BE2C (cell line): ENCODE data around the gene SOX4.

Experiments used
- DNase-seq: peaks from one replicate; pipeline ENCODE4 v3.0.0-alpha.2; 2020
- H3K27me3 ChIP-seq: fragments of 250-450 bp; sonication (Bioruptor Pico); 2 replicates; pipeline ENCODE4 v1.5.1; 2020; ENCODE audit warnings: mild to moderate bottlenecking
- H3K36me3 ChIP-seq: fragments of 250-450 bp; sonication (Bioruptor Pico); 2 replicates; pipeline ENCODE4 v1.5.1; 2020; ENCODE audit warnings: mild to moderate bottlenecking
- H3K4me1 ChIP-seq: fragments of 250-450 bp; sonication (Bioruptor Pico); 2 replicates; pipeline ENCODE4 v1.5.1; 2020
- H3K4me3 ChIP-seq: 2 replicates; pipeline ENCODE4 v1.5.1; 2011; ENCODE audit warnings: low read depth, low read length
- H3K9me3 ChIP-seq: fragments of 250-450 bp; sonication (Bioruptor Pico); 2 replicates; pipeline ENCODE4 v1.5.1; 2020
- CTCF ChIP-seq: IDR thresholded peaks from 2 replicates; pipeline ENCODE4 v1.5.1; 2012; ENCODE audit warnings: mild to moderate bottlenecking, low read depth, low read length

SOX4 gene

GRCh38 chr6:21605166-21605565 is 11.6 kb downstream of the SOX4 start:
- H3K4me1 ChIP-seq: no peaks in the 10 kb centered on the region
- H3K4me3 ChIP-seq: no peak overlapping the region
- DNase-seq: no peak
- no peaks in the 10 kb centered on the region for H3K27me3 ChIP-seq
- TF ChIP-seq CTCF: no peak
- no peaks in the 10 kb centered on the region for H3K9me3 ChIP-seq
- H3K36me3 ChIP-seq: peaks cover 9% of the 10 kb centered on the region

GRCh38 chr6:21608601-21609000 is 15.1 kb downstream of the SOX4 start:
- no peaks in the 10 kb centered on the region for H3K36me3 ChIP-seq
- H3K4me3 ChIP-seq: no peak overlapping the region
- H3K4me1 ChIP-seq: peaks cover 5% of the 10 kb centered on the region; the same call in 1 of the 2 replicates
- no peaks in the 10 kb centered on the region for H3K27me3 ChIP-seq
- no peak for DNase-seq
- H3K9me3 ChIP-seq: no peaks in the 10 kb centered on the region
- TF ChIP-seq CTCF: no peak

GRCh38 chr6:21609881-21610329 is 16.4 kb downstream of the SOX4 start:
- Histone ChIP-seq H3K27me3 (no peaks in the 10 kb centered on the region), H3K4me1 (peaks cover 5% of the 10 kb centered on the region), H3K36me3 (no peaks in the 10 kb centered on the region), H3K9me3 (no peaks in the 10 kb centered on the region), H3K4me3 (no peak overlapping the region)
- no peak for DNase-seq
- no peak for TF ChIP-seq CTCF

GRCh38 chr6:21610341-21610740 is 16.8 kb downstream of the SOX4 start:
- no peaks in the 10 kb centered on the region for H3K27me3 ChIP-seq
- no peaks in the 10 kb centered on the region for H3K36me3 ChIP-seq
- TF ChIP-seq CTCF: no peak
- H3K9me3 ChIP-seq: no peaks in the 10 kb centered on the region
- peaks cover 7% of the 10 kb centered on the region for H3K4me1 ChIP-seq
- no peak overlapping the region for H3K4me3 ChIP-seq
- no peak for DNase-seq

- Histone ChIP-seq H3K9me3 (no peaks in the 10 kb centered on the region), H3K27me3 (no peaks in the 10 kb centered on the region), H3K36me3 (no peaks in the 10 kb centered on the region), H3K4me1 (peaks cover 15% of the 10 kb centered on the region), H3K4me3 (no peak overlapping the region)
- no peak for TF ChIP-seq CTCF
- no peak for DNase-seq
Measured at GRCh38 chr6:21611485-21611884, 17.9 kb downstream of the SOX4 start.

GRCh38 chr6:21612067-21612745 is 18.7 kb downstream of the SOX4 start:
- no peaks in the 10 kb centered on the region for H3K36me3 ChIP-seq
- H3K27me3 ChIP-seq: no peaks in the 10 kb centered on the region
- peaks cover 15% of the 10 kb centered on the region for H3K4me1 ChIP-seq
- TF ChIP-seq CTCF: no peak
- no peak overlapping the region for H3K4me3 ChIP-seq
- no peaks in the 10 kb centered on the region for H3K9me3 ChIP-seq
- DNase-seq: no peak
